Activated CD8-positive, alpha-beta memory T cell treated with anti-CD3 and anti-CD28 coated beads, Interleukin-2, amount 10 ng/mL, durations not matched to agents 7 days and 5 days (primary cell): Measurements from ENCODE around the gene EVI5L. TPM values are rescaled to one million over a fixed set of nuclear protein-coding genes. Genes with fewer than 3 reads are reported as not detected.
A peak's percentile ranks its signal among the peaks of the same experiment; 100 is the strongest.
"Not testable (repeated sequence)": the region's sequence is repeated elsewhere in the genome, so short reads cannot be mapped to it uniquely, and the experiment has no call there.

ENCODE experiments used
- ATAC-seq: fragments of 150-1000 bp; cut with Tn5 transposase; one replicate; pipeline ENCODE4 v1.10.0; 2021; ENCODE audit warnings: moderate library complexity
- CTCF ChIA-PET: fragments of 350-600 bp; sonication (Branson Sonifier 250); formaldehyde crosslinking; loops from one replicate; lab custom pipeline; 2021; ENCODE audit warnings: antibody characterized with exemption; lab: Charles Lee
- DNase-seq: peaks from one replicate; pipeline ENCODE4 v3.0.0-alpha.2; 2020
- H3K27ac Mint-ChIP-seq: one replicate; pipeline ENCODE4 v1.8.0; 2021; ENCODE audit warnings: mild to moderate bottlenecking, mixed read lengths
- H3K27me3 Mint-ChIP-seq: one replicate; pipeline ENCODE4 v1.8.0; 2021; ENCODE audit warnings: mixed read lengths
- H3K36me3 Mint-ChIP-seq: one replicate; pipeline ENCODE4 v1.8.0; 2021; ENCODE audit warnings: mild to moderate bottlenecking, mixed read lengths
- H3K4me1 Mint-ChIP-seq: one replicate; pipeline ENCODE4 v1.8.0; 2021; ENCODE audit warnings: mixed read lengths
- H3K4me3 Mint-ChIP-seq: one replicate; pipeline ENCODE4 v1.8.0; 2021; ENCODE audit warnings: mild to moderate bottlenecking, moderate library complexity, mixed read lengths
- H3K9me3 Mint-ChIP-seq: one replicate; pipeline ENCODE4 v1.8.0; 2022; ENCODE audit warnings: low read depth, mixed read lengths
- total RNA-seq, 2 experiments: library from RNA; stranded (reverse); gene quantifications; one replicate each; pipeline ENCODE4 v1.2.3, GENCODE V29; 2021

EVI5L gene
- 1 to 10 TPM; 6.0 to 6.1 TPM for total RNA-seq

DNA sequence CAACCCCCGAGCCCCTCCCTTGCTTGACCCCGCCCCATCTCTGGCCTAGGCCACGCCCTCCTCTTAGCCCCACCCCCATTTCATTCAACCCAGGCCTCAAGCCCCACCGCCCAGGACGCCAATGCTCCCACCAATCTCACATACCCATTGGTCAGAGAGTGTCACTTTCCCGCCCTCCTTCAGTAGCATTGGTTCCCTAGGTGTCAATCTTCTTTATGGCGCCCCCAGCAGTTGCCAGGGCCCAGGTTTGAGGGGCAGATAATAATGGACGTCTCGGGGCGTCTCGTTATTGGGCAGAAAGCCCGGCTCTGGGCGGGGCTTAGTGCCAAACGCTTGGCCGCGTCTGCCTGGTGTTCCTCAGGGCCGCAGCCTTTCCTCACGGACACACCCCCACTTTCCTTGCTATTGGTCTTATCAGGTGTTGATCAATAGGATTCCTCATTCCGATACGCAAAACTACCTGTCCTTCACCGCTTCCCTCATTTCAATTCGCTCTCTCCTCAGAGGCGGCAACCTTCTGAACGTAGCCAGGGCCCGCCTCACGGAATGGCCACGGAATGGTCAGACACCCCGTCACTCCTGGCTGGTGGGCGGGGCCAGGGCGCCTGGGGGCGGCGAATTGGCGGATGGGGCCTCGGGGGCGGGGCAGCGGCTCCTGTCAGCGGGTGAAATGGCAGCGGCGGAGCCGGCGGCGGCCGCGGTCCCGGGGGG, at the start of gene EVI5L:
EVI5L (plus strand) TSS at position 658 of the 711 bp plus-strand sequence. CDS start 16,325 bp downstream, outside the sequence.
- Mint-ChIP-seq H3K9me3 (no peaks in the 10 kb centered on the region), H3K36me3 (no peaks in the 10 kb centered on the region), H3K4me3 (peak within 1 kb of the TSS; percentile 77), H3K27me3 (peaks cover 16% of the 10 kb centered on the region), H3K27ac (peak within 1 kb of the TSS; percentile 74), H3K4me1 (peaks cover 13% of the 10 kb centered on the region)
- DNase-seq (peak; percentile 99), ATAC-seq (peak; percentile 92)
- CTCF ChIA-PET = no interaction called here

DNA sequence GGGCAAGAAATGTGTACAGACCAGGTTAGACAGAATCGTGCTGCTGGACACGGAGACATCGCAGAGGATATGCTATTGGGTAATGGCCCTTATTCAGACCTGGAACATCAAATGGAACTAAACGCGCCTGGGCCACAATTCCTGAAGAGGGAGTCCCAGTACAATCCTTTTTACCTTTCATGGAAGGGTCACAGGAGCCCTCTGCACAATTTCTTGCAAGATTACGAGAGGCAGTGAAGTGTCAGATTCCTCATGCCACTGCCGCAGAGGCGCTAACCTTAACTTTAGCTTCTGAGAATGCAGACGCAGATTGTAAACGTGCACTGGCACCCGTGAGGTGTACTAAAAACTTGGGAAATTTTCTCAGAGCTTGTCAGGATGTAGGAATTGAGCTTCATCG, 48.9 kb upstream of the EVI5L start:
- H3K4me3 Mint-ChIP-seq = no peak overlapping the region
- H3K27me3 Mint-ChIP-seq = peaks cover 43% of the 10 kb centered on the region
- H3K36me3 Mint-ChIP-seq = no peaks in the 10 kb centered on the region
- no peaks in the 10 kb centered on the region for H3K9me3 Mint-ChIP-seq
- H3K27ac Mint-ChIP-seq = no peak overlapping the region
- CTCF ChIA-PET = no interaction called here
- DNase-seq (no peak), ATAC-seq (no peak)
- H3K4me1 Mint-ChIP-seq = no peaks in the 10 kb centered on the region

DNA sequence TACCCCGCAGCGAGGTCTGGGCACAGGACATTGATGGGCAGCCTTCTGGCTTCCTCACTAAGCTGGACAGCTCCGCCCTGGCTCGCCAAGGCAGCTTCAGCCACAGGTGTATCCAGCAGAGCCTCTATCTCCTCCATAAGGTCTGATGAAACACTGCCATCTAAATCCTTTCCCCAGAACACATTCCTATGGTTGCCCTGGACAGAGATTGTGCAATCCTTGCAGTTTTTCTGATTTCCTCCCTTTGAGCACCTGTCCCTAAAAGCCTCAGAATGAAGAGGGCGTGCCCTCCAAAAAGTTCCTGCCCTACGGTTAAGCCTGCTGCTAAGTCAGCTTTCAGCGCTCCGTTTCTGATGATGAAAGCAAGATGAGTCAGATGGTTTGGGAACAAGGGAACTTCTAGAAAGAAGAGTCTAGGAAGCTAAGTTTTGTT, 46.0 kb upstream of the EVI5L start:
- ATAC-seq (no peak), DNase-seq (no peak)
- H3K9me3 Mint-ChIP-seq = no peaks in the 10 kb centered on the region
- peaks cover 57% of the 10 kb centered on the region for H3K27me3 Mint-ChIP-seq
- H3K4me3 Mint-ChIP-seq = no peak overlapping the region
- CTCF ChIA-PET = no interaction called here
- H3K27ac Mint-ChIP-seq = no peak overlapping the region
- no peaks in the 10 kb centered on the region for H3K4me1 Mint-ChIP-seq
- no peaks in the 10 kb centered on the region for H3K36me3 Mint-ChIP-seq

GRCh38 chr19:7784856-7785255, 45.2 kb upstream of the EVI5L start:
- H3K4me1 Mint-ChIP-seq = no peaks in the 10 kb centered on the region
- H3K27me3 Mint-ChIP-seq = peaks cover 65% of the 10 kb centered on the region
- H3K9me3 Mint-ChIP-seq = no peaks in the 10 kb centered on the region
- DNase-seq = no peak
- no peak overlapping the region for H3K4me3 Mint-ChIP-seq
- no peak for ATAC-seq
- CTCF ChIA-PET = no interaction called here
- no peak overlapping the region for H3K27ac Mint-ChIP-seq
- no peaks in the 10 kb centered on the region for H3K36me3 Mint-ChIP-seq

GRCh38 chr19:7787141-7787540, 42.9 kb upstream of the EVI5L start:
- H3K4me3 Mint-ChIP-seq = no peak overlapping the region
- no peaks in the 10 kb centered on the region for H3K4me1 Mint-ChIP-seq
- no peaks in the 10 kb centered on the region for H3K36me3 Mint-ChIP-seq
- no peak for DNase-seq
- H3K9me3 Mint-ChIP-seq = no peaks in the 10 kb centered on the region
- CTCF ChIA-PET = interaction anchor here (1.4 kb wide), 1 partner anchor 106 kb away, joined by 5 read pairs; the partner anchor contains the start of gene TRAPPC5
- no peak for ATAC-seq
- H3K27me3 Mint-ChIP-seq = peaks cover 55% of the 10 kb centered on the region
- H3K27ac Mint-ChIP-seq = no peak overlapping the region

GRCh38 chr19:7787602-7788177, 42.3 kb upstream of the EVI5L start:
- ATAC-seq = no peak
- H3K27me3 Mint-ChIP-seq = peaks cover 58% of the 10 kb centered on the region
- H3K36me3 Mint-ChIP-seq = no peaks in the 10 kb centered on the region
- no peak overlapping the region for H3K27ac Mint-ChIP-seq
- no peak for DNase-seq
- CTCF ChIA-PET = interaction anchor here (1.4 kb wide), 1 partner anchor 107 kb away, joined by 5 read pairs; the partner anchor contains the start of gene TRAPPC5
- H3K4me3 Mint-ChIP-seq = no peak overlapping the region
- H3K4me1 Mint-ChIP-seq = no peaks in the 10 kb centered on the region
- H3K9me3 Mint-ChIP-seq = no peaks in the 10 kb centered on the region

DNA sequence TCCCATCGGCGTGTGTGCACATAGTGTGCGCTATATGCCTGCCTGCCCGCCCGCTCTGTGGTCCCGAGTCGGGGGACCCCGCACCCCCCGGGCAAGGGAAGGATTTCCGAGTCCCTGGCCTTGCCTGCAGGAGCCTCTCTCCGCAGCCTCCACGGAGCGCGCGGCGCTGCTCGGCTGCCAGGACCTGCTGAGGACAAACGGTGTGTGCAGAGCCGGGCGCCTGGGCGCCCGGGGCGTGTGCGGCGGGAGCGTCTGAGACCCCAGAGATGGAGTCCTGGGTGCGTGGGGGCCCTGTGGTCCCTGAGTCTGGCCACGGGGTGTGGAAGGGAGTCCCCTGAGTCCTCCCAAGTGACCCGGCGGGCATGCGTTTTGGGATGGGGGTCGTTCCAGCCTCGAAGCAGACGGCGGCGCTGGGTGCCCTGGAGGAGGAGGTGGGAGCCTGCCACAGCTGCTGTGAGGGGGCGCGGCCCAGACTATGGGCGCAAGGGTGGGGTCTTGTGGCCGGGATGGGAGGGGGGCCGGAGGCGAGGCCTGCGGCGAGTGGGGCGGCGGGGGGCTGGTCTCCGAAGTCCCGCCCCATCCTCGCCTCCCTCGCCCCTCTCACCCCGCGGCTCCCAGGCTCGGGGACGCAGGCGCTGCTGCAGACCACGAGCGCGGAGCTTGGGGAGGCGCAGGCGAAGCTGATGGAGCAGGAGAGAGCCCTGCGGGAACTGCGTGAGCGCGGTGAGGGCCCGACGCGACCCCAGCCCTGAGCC, 41.7 kb upstream of the EVI5L start:
- CTCF ChIA-PET = no interaction called here
- ATAC-seq (no peak), DNase-seq (no peak)
- H3K4me3 Mint-ChIP-seq = no peak overlapping the region
- H3K9me3 Mint-ChIP-seq = no peaks in the 10 kb centered on the region
- no peaks in the 10 kb centered on the region for H3K36me3 Mint-ChIP-seq
- H3K4me1 Mint-ChIP-seq = no peaks in the 10 kb centered on the region
- no peak overlapping the region for H3K27ac Mint-ChIP-seq
- H3K27me3 Mint-ChIP-seq = peaks cover 54% of the 10 kb centered on the region

DNA sequence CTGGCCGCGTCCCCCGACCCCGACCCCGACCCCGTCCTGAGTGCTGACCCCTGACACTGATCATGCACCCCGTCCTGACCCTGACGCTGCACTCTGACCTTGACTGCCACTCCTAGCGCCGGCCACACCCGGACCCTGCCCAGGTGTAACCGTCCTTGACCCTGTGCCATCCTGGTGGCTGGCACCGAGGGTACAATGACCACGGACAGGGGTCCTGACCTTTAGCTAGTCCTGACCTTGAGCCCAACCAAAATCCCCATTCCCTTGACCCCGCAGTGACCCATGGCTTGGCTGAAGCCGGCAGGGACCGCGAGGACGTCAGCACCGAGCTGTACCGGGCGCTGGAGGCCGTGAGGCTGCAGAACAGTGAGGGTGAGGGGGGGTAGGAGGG, 41.1 kb upstream of the EVI5L start:
- Mint-ChIP-seq H3K27me3 (peaks cover 51% of the 10 kb centered on the region), H3K4me3 (no peak overlapping the region), H3K9me3 (no peaks in the 10 kb centered on the region)

DNA sequence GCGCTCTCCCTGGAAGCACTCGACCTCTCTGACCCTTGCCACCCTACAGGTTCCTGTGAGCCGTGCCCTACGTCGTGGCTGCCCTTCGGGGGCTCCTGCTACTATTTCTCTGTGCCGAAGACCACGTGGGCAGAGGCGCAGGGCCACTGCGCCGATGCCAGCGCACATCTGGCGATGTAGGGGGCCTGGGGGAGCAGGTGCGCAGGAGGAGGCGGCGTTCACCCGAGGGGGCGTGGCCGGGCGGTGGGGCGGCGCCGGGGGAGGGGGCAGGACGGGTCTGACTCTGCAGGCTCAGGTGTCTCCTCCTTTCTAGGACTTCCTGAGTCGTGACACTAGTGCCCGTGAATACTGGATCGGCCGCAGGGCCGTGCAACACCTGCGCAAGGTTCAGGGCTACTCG, 40.6 kb upstream of the EVI5L start:
- no peaks in the 10 kb centered on the region for H3K9me3 Mint-ChIP-seq
- peaks cover 51% of the 10 kb centered on the region for H3K27me3 Mint-ChIP-seq
- no peak for DNase-seq
- no peaks in the 10 kb centered on the region for H3K36me3 Mint-ChIP-seq
- CTCF ChIA-PET = no interaction called here
- no peak overlapping the region for H3K27ac Mint-ChIP-seq
- no peak for ATAC-seq
- H3K4me1 Mint-ChIP-seq = no peaks in the 10 kb centered on the region
- no peak overlapping the region for H3K4me3 Mint-ChIP-seq

More for the DNA sequence above, 41.1 kb upstream of the EVI5L start:
- H3K36me3 Mint-ChIP-seq = no peaks in the 10 kb centered on the region
- ATAC-seq (no peak), DNase-seq (no peak)
- no peaks in the 10 kb centered on the region for H3K4me1 Mint-ChIP-seq
- CTCF ChIA-PET = no interaction called here
- no peak overlapping the region for H3K27ac Mint-ChIP-seq

GRCh38 chr19:7790416-7790815, 39.6 kb upstream of the EVI5L start:
- Mint-ChIP-seq H3K27me3 (peaks cover 46% of the 10 kb centered on the region), H3K4me1 (no peaks in the 10 kb centered on the region), H3K36me3 (no peaks in the 10 kb centered on the region), H3K9me3 (no peaks in the 10 kb centered on the region), H3K27ac (no peak overlapping the region), H3K4me3 (no peak overlapping the region)
- DNase-seq (no peak), ATAC-seq (no peak)
- CTCF ChIA-PET = no interaction called here

DNA sequence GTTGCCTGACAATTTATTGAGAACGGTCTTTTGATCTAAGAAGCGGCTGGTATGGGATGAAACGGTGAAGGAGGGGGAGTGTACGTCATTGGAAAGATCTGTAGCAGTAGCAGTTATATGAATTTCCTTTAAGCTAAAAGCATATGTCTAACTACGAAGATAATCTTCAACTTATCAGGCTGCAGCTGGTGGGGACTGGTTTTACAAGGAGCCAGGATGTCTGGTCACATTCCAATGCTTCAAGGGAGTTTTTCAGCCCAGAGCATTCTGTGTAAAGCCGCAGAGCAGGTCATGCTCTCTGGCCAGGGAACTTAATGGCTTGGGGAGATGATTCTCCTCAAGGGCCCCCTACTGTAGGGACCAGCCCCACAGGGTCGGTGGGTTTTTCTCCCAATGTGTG, 37.7 kb upstream of the EVI5L start:
- H3K27ac Mint-ChIP-seq = no peak overlapping the region
- CTCF ChIA-PET = interaction anchor here (0.6 to 1.0 kb wide), 2 partner anchors 111 to 268 kb away, joined by 3 read pairs; partner anchors contain the start of gene TRAPPC5
- H3K36me3 Mint-ChIP-seq = no peaks in the 10 kb centered on the region
- ATAC-seq = no peak
- DNase-seq = no peak
- peaks cover 49% of the 10 kb centered on the region for H3K27me3 Mint-ChIP-seq
- H3K9me3 Mint-ChIP-seq = no peaks in the 10 kb centered on the region
- no peak overlapping the region for H3K4me3 Mint-ChIP-seq
- no peaks in the 10 kb centered on the region for H3K4me1 Mint-ChIP-seq

GRCh38 chr19:7792701-7793100, 37.3 kb upstream of the EVI5L start:
- not testable (repeated sequence) for ATAC-seq, H3K4me1 Mint-ChIP-seq, H3K36me3 Mint-ChIP-seq, H3K9me3 Mint-ChIP-seq, H3K27ac Mint-ChIP-seq, DNase-seq, H3K4me3 Mint-ChIP-seq
- CTCF ChIA-PET = interaction anchor here (0.6 to 1.0 kb wide), 2 partner anchors 112 to 269 kb away, joined by 3 read pairs; partner anchors contain the start of gene TRAPPC5
- peaks cover 48% of the 10 kb centered on the region for H3K27me3 Mint-ChIP-seq

DNA sequence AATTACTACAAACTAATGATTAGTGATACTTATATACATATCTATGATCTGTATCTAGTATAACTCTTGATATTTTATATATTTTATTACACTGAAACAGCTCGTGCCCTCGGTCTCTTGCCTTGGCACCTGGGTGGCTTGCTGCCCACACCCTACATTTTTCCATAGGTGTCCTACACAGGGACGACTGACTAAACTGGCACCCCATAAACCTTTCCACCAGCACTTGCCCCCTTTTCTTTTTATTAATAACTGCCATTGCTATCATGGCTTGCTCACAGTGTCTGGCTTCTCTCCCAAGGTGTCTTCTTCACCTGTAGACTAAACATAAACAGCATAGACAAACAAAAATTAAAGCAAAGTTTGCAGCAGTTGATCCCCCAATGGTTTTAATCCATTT, 36.5 kb upstream of the EVI5L start:
- no peaks in the 10 kb centered on the region for H3K36me3 Mint-ChIP-seq
- CTCF ChIA-PET = no interaction called here

More for the DNA sequence above, 36.5 kb upstream of the EVI5L start:
- DNase-seq = no peak
- H3K9me3 Mint-ChIP-seq = no peaks in the 10 kb centered on the region
- H3K4me1 Mint-ChIP-seq = no peaks in the 10 kb centered on the region
- H3K27ac Mint-ChIP-seq = no peak overlapping the region
- ATAC-seq = no peak
- H3K27me3 Mint-ChIP-seq = peaks cover 52% of the 10 kb centered on the region
- H3K4me3 Mint-ChIP-seq = no peak overlapping the region
